GM12878 (cell line): ENCODE measurements around the gene RPS27L. TPM values are rescaled to one million over a fixed set of nuclear protein-coding genes. Genes with fewer than 3 reads are reported as not detected.

ENCODE experiments used
- ATAC-seq: fragments of 200-7000 bp; cut with Tn5 transposase; 3 replicates; pipeline ENCODE4 v1.9.1; 2020; ENCODE audit warnings: mild to moderate bottlenecking, moderate library complexity
- BruUV-seq: library from RNA; stranded (reverse); fragments of 400-500 nt; replicated peaks from 2 replicates; lab custom pipeline; 2021; lab: Mats Ljungman, UMichigan
- CTCF ChIA-PET: fragments of 300-600 bp; sonication (Branson Sonifier 250); formaldehyde crosslinking; extraction: SDS; loops from one replicate; lab custom pipeline; 2021; ENCODE audit warnings: inconsistent platforms; lab: Yijun Ruan, JAX
- POLR2A ChIA-PET: fragments of 350-600 bp; formaldehyde crosslinking; extraction: SDS; loops from one replicate; lab custom pipeline; 2021; ENCODE audit warnings: inconsistent platforms; lab: Charles Lee
- RAD21 ChIA-PET: fragments of 300-600 bp; sonication (Branson Sonifier 250); formaldehyde crosslinking; loops from one replicate; lab custom pipeline; 2023; ENCODE audit warnings: antibody characterized with exemption; ENCODE audit not compliant: unreplicated experiment; lab: Charles Lee
- SMC1A ChIA-PET: fragments of 300-600 bp; sonication (Branson Sonifier 250); formaldehyde crosslinking; loops from one replicate; lab custom pipeline; 2023; ENCODE audit not compliant: unreplicated experiment, uncharacterized antibody; lab: Charles Lee
- DNase-seq: peaks from one replicate; pipeline ENCODE4 v3.0.0-alpha.2; 2011; ENCODE audit warnings: low read depth, low spot score
- FAIRE-seq: peaks from 3 replicates; lab custom pipeline; 2011; peaks lifted over from hg19 to GRCh38; lab: Jason Lieb, UNC
- H2AFZ ChIP-seq: 2 replicates; pipeline ENCODE4 v1.6.0; 2011; ENCODE audit warnings: low read depth, low read length, control low read depth; ENCODE audit not compliant: control insufficient read depth
- H3K27ac ChIP-seq: 2 replicates; pipeline ENCODE4 v1.5.1; 2011; ENCODE audit warnings: control low read depth; ENCODE audit not compliant: control insufficient read depth, insufficient read depth
- H3K27me3 ChIP-seq, 2 experiments: replicated peaks in 1 of 2; 2 replicates each; pipeline versions ENCODE4 v1.6.0 to v1.6.1; 2011; ENCODE audit warnings: low read length in 1 of 2; ENCODE audit not compliant: control insufficient read depth in 2 of 2, insufficient read depth in 2 of 2
- H3K36me3 ChIP-seq, 2 experiments: 2 replicates each; pipeline ENCODE4 v1.5.1; 2011; ENCODE audit warnings: low read length in 1 of 2; ENCODE audit not compliant: control insufficient read depth in 2 of 2, insufficient read depth in 2 of 2
- H3K4me1 ChIP-seq: 2 replicates; pipeline ENCODE4 v1.6.1; 2011; ENCODE audit warnings: mild to moderate bottlenecking, low read length, moderate library complexity, mixed read lengths; ENCODE audit not compliant: control insufficient read depth, insufficient read depth
- H3K4me2 ChIP-seq: 2 replicates; pipeline ENCODE4 v1.6.0; 2011; ENCODE audit warnings: control low read depth; ENCODE audit not compliant: control insufficient read depth, insufficient read depth
- H3K4me3 ChIP-seq: fragments of 200-600 bp; sonication (generic); 2 replicates; pipeline ENCODE4 v1.5.1; 2016
- H3K79me2 ChIP-seq: 2 replicates; pipeline ENCODE4 v1.6.0; 2011; ENCODE audit warnings: low read length; ENCODE audit not compliant: control insufficient read depth, insufficient read depth
- H3K9ac ChIP-seq: 2 replicates; pipeline ENCODE4 v1.8.0; 2011; ENCODE audit warnings: low read length, control low read depth, mixed read lengths; ENCODE audit not compliant: control insufficient read depth, insufficient read depth
- H3K9me3 ChIP-seq: replicated peaks from 3 replicates; pipeline ENCODE4 v1.5.1; 2011; ENCODE audit warnings: mild to moderate bottlenecking, low read length; ENCODE audit not compliant: control insufficient read depth, insufficient read depth
- H4K20me1 ChIP-seq: 2 replicates; pipeline ENCODE4 v1.6.0; 2011; ENCODE audit not compliant: control insufficient read depth, insufficient read depth
- IKZF2 ChIP-seq, 2 experiments: fragments of 450-650 bp; IDR thresholded peaks; 2 replicates each; pipeline ENCODE4 v1.6.1; 2017; ENCODE audit warnings: mild to moderate bottlenecking in 2 of 2, moderate library complexity in 2 of 2
- JUNB ChIP-seq: IDR thresholded peaks from 2 replicates; pipeline ENCODE4 v1.6.1; 2016; ENCODE audit warnings: antibody characterized with exemption, mild to moderate bottlenecking
- RAD21 ChIP-seq: IDR thresholded peaks from 2 replicates; pipeline ENCODE4 v1.6.1; 2011; ENCODE audit warnings: mild to moderate bottlenecking, low read depth, low read length, moderate library complexity; ENCODE audit not compliant: insufficient read depth
- WGBS: methylation state at CpG from one replicate; pipeline ENCODE4 v1.1.6; 2016; ENCODE audit warnings: low lambda C conversion rate; ENCODE audit not compliant: insufficient replicate concordance, insufficient coverage; ENCODE audit errors: missing lambda C conversion rate; 5-methylcytosine and 5-hydroxymethylcytosine counted together
- in situ Hi-C: fragments of 300-500 bp; cut with MboI; formaldehyde crosslinking; loops from 9 replicates; pipeline ENCODE4 v1.14.3; 2018; ENCODE audit warnings: mixed read lengths
- intact Hi-C: fragments of 100-400 bp; cut with micrococcal nuclease; formaldehyde crosslinking; loops from one replicate; pipeline ENCODE4 v1.14.2; 2022; ENCODE audit not compliant: unreplicated experiment
- polyA plus RNA-seq, 11 experiments: library from polyadenylated mRNA; depleted of rRNA in 4 of 11; unstranded in 6 of 11; stranded (reverse) in 5 of 11; fragments of >200 nt; fragmentation: Nextera tagmentation in 4 of 11; fragmentation: Illumina TruSeq in 1 of 11; extraction: Ambion mirVana in 4 of 11; extraction: Trizol in 1 of 11; gene quantifications; 1 replicate in 1 of 11; 2 replicates in 10 of 11; pipeline versions ENCODE4 v1.2.1 to v1.2.3, GENCODE V29; 2011 to 2016; ENCODE audit warnings: inconsistent platforms in 2 of 11, missing spikeins in 2 of 11, low read depth in 1 of 11
- total RNA-seq, 4 experiments: library from RNA; depleted of rRNA in 3 of 4; stranded (reverse); fragments of >200 nt in 3 of 4; fragmentation: Illumina TruSeq in 1 of 4; extraction: Trizol in 1 of 4; gene quantifications; 2 replicates each; pipeline versions ENCODE4 v1.2.1 to v1.2.3, GENCODE V29; 2013 to 2021
- TF ChIP-seq, protein P1 (sequence below): fragments of 450-650 bp; IDR thresholded peaks from 2 replicates; pipeline ENCODE4 v1.6.1; 2017; ENCODE audit warnings: antibody characterized with exemption, mild to moderate bottlenecking, moderate library complexity

RPS27L gene
- total and polyA plus RNA-seq, 10 of the 15 experiments (the other 5 are each of a cell fraction or from before 2014, with no cell fraction given), result 133 to 970 (median 220) TPM

DNA sequence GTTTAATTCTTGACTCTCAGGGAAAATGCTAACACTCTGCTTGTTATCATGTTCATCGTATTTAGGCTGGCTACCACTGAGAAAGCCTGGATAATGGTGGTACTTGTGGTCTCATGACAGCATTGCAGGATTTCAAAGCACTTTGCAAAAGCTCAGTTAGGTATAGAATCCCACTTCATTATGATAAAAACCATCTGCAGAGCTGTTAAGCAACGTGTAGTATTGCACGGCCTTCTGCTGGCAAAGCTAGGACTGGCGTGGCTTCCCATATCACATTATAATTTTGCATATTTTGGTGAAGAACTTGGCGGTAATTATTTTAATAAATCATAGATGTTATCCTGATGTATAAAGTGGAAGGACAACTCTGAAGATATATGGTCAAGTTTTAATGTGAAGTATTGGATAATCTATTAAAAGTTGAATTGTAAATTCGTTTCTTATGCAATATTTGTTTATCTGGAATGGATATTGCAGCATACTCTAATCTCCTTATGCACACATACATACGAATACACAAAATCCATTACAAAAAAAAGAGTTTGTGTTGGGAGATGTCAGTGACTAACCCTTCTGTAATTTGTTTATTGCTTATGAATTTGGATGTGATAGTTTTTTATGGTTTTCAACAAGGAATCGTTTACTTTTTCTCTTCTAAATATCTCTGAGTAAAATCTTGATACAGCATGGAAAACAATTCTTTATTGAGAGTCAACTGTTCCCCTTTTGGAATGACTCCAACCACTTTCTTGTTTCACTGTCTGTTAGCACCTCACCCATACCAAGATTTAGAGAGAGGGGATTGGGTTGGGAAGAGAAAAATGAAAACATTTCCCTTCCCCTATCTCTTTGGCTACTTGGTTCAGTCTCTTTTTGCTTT, 41.3 kb upstream of the RPS27L start:
- ChIA-PET POLR2A (interaction anchor here (0.9 to 8.6 kb wide), 4 partner anchors 9 to 86 kb away, joined by 3 to 118 read pairs (median 5); partner anchors contain the start of genes RAB8B and RPS27L), SMC1A (interaction anchor here (1.4 to 8.8 kb wide), 4 partner anchors 14 to 40 kb away, joined by 3 to 252 read pairs (median 74); no protein-coding TSS in a partner anchor), CTCF (interaction anchor here (8.7 kb wide), 1 partner anchor 16 kb away, joined by 90 read pairs; no protein-coding TSS in a partner anchor), RAD21 (interaction anchor here (1.3 to 1.6 kb wide), 2 partner anchors 16 to 33 kb away, joined by 3 to 4 read pairs; no protein-coding TSS in a partner anchor)
- no peak overlapping the region for H3K4me3 ChIP-seq
- peaks cover 0 to 17% of the 10 kb centered on the region in 2 experiments; a peak in 1 of 4 replicates for H3K36me3 ChIP-seq
- H3K9ac ChIP-seq, result no peak overlapping the region
- H4K20me1 ChIP-seq, result no peaks in the 10 kb centered on the region; the same call in 1 of the 2 replicates
- in situ Hi-C loops (no loop called here), intact Hi-C loops (loop anchor here (10.0 kb wide), 1 partner anchor 306 kb away; the partner anchor contains the start of gene USP3)
- DNase-seq (no peak), FAIRE-seq (no peak), ATAC-seq (no peak)
- 78% methylated on average over 8 of the region's 8 CpGs for WGBS
- H3K27ac ChIP-seq, result peak overlapping the region; percentile 20; the same call in 1 of the 2 replicates
- H3K79me2 ChIP-seq, result peaks cover 95% of the 10 kb centered on the region
- H3K9me3 ChIP-seq, result no peaks in the 10 kb centered on the region
- H2AFZ ChIP-seq, result no peak overlapping the region
- H3K4me2 ChIP-seq, result peak overlapping the region; percentile 44; the same call in 1 of the 2 replicates
- H3K27me3 ChIP-seq, result no peaks in the 10 kb centered on the region
- peaks cover 59% of the 10 kb centered on the region for H3K4me1 ChIP-seq
- no TSS peak for BruUV-seq
- TF ChIP-seq IKZF2 (IDR thresholded peaks at IDR 0.05) (0 out of 4 replicates have a peak, but pooled peaks of 1 of the 2 experiments have one; percentile 20), JUNB (peak; percentile 11; the same call in 1 of the 2 replicates), RAD21 (no peak)
- TF ChIP-seq, protein P1, sequence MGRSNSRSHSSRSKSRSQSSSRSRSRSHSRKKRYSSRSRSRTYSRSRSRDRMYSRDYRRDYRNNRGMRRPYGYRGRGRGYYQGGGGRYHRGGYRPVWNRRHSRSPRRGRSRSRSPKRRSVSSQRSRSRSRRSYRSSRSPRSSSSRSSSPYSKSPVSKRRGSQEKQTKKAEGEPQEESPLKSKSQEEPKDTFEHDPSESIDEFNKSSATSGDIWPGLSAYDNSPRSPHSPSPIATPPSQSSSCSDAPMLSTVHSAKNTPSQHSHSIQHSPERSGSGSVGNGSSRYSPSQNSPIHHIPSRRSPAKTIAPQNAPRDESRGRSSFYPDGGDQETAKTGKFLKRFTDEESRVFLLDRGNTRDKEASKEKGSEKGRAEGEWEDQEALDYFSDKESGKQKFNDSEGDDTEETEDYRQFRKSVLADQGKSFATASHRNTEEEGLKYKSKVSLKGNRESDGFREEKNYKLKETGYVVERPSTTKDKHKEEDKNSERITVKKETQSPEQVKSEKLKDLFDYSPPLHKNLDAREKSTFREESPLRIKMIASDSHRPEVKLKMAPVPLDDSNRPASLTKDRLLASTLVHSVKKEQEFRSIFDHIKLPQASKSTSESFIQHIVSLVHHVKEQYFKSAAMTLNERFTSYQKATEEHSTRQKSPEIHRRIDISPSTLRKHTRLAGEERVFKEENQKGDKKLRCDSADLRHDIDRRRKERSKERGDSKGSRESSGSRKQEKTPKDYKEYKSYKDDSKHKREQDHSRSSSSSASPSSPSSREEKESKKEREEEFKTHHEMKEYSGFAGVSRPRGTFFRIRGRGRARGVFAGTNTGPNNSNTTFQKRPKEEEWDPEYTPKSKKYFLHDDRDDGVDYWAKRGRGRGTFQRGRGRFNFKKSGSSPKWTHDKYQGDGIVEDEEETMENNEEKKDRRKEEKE, result no peak
